Left forelimb (tissue), 1 donor: ENCODE results near the gene IGFBP6.

Experiments
- DNase-seq: peaks from one replicate; pipeline ENCODE4 v3.0.0-alpha.2; 2018; ENCODE audit warnings: low spot score

The IGFBP6 gene

DNA sequence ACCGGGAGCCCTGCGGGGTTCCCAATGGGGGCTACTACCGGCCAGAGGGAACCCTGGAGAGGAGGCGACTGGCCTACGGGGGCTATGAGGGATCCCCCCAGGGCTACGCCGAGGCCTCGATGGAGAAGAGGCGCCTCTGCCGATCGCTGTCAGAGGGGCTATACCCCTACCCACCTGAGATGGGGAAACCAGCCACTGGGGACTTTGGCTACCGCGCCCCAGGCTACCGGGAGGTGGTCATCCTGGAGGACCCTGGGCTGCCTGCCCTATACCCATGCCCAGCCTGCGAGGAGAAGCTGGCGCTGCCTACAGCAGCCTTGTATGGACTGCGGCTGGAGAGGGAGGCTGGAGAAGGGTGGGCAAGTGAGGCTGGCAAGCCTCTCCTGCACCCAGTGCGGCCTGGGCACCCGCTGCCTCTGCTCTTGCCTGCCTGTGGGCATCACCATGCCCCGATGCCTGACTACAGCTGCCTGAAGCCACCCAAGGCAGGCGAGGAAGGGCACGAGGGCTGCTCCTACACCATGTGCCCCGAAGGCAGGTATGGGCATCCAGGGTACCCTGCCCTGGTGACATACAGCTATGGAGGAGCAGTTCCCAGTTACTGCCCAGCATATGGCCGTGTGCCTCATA, 37.9 kb upstream of the IGFBP6 start:
- DNase-seq: no peak

DNA sequence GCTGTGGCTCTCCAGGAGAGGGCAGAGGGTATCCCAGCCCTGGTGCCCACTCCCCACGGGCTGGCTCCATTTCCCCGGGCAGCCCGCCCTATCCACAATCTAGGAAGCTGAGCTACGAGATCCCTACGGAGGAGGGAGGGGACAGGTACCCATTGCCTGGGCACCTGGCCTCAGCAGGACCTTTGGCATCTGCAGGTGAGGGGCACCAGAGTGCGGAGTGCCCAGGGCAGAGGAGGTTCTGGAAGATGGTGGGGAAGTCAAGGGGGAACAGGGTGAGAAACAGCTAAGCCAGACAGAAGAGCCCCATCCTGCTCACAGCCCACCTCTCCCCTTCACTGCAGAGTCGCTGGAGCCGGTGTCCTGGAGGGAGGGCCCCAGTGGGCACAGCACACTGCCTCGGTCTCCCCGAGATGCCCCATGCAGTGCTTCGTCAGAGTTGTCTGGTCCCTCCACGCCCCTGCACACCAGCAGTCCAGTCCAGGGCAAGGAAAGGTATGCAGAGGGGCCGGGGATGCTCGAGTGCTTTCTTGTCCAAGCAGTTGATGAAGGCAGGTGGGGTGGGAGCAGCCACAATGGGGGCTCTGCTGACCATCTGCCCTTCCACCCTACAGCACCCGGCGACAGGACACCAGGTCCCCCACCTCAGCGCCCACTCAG, 37.3 kb upstream of the IGFBP6 start:
- DNase-seq: peak; percentile 66

DNA sequence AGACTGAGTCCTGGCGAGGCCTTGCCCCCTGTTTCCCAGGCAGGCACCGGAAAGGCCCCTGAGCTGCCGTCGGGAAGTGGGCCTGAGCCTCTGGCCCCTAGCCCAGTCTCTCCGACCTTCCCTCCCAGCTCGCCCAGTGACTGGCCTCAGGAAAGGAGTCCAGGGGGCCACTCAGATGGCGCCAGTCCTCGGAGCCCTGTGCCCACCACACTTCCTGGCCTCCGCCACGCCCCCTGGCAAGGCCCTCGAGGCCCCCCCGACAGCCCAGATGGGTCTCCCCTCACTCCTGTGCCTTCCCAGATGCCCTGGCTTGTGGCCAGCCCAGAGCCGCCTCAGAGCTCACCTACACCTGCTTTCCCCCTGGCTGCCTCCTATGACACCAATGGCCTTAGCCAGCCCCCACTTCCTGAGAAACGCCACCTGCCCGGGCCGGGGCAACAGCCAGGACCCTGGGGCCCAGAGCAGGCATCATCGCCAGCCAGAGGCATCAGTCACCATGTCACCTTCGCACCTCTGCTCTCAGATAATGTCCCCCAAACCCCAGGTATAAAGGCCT, 36.7 kb upstream of the IGFBP6 start:
- no peak for DNase-seq

DNA sequence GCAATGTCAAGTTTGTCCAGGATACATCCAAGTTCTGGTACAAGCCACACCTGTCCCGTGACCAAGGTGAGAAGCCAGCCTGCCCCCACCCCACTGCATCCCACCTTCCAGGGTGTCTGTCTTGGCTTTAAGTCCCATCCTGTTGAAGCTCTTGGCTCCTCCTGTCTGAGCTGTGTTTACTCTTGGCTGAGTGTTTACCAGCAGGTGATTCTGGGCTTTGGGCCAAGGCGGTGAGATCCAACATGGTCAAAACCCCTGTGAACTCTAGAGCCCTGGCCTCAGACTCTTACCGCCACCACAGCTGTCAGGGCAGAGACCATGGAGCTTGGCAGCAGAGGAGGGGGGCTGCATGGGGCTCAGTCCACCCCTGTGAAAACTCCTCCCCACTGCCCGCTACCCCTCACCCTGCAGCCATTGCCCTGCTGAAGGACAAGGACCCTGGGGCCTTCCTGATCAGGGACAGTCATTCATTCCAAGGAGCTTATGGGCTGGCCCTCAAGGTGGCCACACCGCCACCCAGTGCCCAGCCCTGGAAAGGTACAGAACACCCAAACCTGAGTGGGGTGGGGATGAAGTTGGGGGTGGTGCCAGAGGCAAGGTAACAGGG, 36.0 kb upstream of the IGFBP6 start:
- no peak for DNase-seq

DNA sequence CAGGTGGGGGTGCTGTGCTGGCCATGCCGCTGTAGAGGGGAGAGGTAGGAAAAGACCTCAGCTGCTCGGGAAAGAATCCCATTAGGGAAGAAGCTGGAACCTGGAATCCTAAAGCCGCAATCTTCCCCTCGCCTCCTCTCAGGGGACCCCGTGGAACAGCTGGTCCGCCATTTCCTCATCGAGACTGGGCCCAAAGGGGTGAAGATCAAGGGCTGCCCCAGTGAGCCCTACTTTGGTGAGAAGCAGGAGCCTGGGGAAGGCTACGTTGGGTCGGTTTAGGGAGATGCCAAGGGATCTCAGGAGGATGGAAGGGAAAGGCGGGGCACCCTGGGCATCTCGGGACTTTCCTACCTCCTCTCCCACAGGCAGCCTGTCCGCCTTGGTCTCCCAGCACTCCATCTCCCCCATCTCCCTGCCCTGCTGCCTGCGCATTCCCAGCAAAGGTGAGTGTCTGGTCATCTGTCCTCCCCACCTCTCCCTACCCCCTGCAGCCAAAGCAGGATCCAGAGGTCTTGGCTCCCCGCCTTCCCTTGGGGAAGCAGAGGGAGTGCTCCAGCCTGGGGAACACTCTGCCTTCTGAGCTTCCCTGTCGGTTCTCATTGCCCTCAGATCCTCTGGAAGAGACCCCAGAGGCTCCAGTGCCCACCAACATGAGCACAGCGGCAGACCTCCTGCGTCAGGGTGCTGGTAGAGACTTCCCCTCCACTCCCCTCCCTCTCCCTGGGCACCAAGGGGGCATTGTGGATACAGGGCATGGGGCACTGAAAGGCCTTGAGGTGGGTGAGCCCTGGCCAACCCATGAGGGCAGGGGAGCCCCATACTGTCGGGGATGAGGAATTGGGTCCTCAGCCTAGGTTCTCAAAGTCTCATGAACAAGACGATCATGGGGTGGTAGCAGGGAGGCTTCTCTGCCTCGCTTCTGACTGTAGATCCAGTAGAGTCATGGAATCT, 35.2 kb upstream of the IGFBP6 start:
- DNase-seq: no peak

DNA sequence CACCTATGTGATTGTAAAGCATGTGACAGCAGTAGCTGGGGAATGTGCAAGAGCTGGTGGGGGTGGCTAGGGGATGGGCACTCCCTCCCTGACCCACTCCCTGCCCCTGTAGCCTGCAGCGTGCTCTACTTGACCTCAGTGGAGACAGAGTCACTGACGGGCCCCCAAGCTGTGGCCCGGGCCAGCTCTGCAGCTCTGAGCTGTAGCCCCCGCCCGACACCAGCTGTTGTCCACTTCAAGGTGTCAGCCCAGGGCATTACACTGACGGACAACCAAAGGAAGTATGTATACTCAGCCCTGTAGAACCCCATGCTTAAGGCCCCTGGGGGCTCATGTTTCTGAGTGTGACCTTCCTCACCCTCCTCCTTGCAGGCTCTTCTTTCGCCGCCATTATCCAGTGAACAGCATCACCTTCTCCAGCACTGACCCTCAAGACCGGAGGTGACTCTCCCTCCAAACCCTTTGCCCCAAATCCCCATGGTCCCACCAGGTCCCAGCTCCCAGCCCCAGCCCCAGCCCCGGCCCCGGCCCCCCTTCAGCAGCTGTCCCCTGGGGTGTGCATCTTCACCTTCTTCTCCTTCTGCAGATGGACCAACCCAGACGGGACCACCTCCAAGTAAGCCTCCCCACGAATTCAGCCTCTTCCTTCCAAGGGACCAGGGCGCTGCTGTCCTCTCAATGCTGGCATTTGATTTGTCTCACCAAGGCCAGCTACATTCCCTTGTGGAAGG, 34.3 kb upstream of the IGFBP6 start:
- peak; percentile 50 for DNase-seq

DNA sequence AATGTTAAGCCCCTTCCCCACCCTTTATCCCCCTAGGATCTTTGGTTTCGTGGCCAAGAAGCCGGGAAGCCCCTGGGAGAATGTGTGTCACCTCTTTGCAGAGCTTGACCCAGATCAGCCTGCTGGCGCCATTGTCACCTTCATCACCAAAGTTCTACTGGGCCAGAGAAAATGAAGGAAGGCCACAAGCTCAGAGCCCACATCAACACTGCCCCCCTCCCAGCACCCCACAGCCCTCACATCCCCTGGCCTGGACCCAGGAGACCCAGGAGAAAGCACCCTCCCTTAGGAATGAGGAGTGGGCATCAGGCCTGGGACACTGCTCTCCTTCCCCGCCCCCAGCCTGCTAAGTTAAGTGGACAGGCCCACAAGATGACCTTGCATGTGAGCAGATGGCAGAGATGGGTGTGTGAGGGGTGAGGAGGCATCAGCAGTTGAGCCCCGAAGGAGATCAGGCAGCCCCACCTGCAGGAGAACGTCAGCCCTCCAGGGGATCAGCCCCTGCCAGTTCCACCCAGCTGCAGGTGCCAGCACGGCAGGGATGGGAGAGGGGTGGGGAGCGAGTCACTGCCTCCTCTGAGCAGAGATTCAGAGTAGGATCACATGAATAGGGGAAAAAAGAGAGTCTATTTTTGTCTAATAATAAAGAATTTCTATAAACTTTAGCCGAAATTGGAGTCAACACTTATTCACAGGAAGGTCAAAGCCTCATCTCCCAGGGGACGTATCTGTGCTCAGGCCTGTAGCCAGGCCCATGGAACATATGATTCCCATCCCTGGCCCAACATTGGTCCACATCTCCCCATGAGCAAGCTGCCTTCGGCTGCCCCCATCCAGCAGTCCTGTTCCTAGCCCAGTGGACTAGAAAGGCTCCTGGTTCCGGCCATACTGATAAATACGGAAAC, 33.5 kb upstream of the IGFBP6 start:
- peak; percentile 67 for DNase-seq

DNA sequence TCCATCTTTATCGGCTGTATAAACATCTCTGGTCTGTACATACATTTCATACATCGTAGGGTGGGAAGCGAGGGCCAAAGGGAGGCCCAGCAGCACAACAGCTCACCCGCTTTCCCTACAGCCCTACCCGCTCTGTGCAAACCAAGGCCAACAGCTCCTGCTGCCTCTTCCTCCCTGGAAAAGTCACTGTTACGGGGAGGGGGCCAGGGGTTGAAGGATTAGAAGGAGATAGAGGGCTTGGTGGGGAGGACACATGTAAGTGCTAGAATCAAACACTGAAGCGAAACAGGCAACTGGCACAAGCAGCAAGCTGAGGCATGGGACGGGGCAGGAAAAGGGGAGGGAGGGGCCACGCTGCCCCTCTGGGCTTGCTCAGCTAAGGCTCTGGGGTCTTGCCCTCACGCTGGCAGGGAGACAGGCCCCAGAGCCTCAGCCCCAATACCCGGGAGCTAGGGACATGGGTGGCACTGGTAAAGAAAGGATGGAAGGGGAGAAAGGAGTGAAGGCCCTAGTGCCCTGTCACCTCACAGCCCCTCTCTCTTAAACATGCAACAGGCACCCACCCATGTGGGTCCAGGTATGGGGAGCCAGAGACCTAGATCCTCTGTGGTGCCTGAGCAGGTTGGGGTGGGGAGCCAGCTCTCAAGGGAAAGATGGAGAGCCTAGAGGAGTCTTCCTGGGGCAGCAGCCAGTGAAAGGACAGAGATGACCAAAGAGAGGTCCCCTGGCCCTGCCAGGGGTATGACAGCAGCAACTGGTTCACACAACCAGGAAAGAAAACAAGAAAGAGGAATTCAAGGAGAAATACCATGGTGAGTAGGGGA, 32.6 kb upstream of the IGFBP6 start:
- DNase-seq: peak; percentile 64

DNA sequence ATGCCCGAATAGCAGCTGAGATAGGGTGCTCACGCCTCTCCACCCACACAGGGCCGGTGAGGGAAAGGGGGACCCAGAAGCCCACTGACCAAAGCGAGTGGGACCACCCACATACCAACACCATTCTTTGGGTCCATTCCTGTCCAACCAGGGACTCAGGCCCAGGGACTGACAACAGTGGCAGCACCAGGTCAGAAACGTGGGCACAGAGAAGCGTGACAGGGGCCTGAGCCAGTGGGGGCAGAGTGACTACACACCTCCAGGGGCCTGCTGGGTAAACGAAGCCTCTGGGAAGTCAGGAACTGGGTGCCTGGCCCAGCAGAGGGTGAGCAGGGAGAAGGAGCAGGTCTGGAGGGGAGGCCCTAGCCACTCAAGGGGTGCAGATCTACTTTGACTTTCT, 32.0 kb upstream of the IGFBP6 start:
- DNase-seq: peak; percentile 61

DNA sequence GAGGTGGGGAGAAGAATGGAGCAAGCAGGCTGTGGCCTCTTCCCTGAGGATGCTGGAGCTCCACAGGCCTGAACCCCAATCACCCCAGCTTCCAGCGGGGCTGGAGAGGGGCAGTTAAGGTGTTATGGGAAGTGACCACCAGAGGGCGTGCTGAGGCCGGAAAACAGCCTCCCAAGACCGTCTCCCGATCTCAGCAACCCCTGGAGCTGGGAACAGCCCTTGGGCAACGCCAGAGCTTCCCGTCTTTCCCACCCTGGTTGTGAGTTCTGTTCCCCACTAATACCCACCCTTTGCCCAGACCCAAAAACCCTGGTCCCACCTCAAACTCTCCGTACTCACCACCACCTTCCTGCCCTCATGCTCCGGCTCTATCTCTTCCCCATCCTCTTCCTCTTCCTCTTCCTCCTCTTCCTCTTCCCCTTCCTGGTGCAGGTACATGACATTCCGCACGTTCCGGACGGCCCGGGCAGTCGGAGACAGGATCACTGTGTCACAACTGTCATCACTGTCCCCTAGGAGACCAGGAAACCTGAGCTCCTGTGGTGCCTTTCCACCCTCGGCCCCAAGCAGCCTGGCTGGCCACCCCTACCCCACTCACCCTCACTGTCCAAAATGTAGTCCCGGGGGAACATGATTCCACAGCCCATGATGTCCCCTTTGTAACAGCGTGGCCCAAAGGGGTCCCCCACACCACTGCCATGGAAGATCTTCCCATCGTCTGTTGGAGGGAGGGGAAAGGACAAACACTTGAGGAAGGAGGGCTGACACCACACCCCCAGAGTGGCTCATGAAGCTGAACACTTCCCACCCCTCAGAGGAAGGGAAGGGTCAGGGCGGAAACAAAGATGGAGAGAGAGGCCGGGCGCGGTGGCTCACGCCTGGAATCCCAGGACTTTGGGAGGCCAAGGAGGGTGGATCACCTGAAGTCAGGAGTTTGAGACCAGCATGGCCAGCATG, 31.2 kb upstream of the IGFBP6 start:
- peak; percentile 88 for DNase-seq

DNA sequence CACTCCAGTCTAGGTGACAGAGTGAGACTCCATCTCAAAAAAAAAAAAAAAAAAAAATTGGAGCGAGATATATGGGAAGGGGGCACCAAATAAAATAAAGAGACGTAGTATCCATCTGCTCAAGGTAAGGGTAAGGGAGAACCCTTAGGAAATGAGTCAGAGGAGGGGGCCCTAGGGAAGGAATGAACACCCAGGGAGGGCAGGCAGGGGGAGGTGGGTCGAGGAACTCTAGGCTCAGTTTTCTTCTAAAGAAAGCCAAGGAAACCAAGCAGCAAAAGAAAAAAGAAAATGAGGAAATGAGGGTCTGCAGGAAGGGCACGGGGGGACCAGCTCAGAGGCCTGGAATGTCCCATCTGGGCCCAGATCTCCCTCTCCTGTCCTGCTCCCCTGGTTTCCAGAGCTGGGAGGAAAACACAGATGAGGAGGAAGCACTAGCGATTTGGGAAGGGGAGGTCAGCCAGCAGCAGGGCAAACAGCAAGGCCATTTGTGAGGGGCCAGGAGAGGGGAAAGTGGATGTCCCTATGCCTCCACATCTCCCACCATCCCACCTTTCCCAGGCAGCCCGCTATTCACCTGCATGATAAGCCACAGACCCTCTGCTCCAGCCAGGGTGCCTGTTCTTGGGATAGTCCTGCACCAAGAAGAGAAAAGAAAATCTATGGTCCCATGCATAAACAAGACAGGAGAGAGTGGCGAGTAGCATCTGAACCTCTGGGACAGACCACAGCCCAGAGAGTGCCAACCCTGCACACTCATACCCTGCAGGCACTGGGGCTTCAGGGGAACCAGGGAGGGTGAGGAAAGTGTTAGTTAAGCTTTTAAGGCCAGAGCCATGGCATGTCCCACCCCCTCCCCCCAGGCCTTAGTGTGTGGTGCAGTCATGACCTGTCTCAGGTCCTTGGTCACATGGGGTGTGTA, 30.1 kb upstream of the IGFBP6 start:
- no peak for DNase-seq

DNA sequence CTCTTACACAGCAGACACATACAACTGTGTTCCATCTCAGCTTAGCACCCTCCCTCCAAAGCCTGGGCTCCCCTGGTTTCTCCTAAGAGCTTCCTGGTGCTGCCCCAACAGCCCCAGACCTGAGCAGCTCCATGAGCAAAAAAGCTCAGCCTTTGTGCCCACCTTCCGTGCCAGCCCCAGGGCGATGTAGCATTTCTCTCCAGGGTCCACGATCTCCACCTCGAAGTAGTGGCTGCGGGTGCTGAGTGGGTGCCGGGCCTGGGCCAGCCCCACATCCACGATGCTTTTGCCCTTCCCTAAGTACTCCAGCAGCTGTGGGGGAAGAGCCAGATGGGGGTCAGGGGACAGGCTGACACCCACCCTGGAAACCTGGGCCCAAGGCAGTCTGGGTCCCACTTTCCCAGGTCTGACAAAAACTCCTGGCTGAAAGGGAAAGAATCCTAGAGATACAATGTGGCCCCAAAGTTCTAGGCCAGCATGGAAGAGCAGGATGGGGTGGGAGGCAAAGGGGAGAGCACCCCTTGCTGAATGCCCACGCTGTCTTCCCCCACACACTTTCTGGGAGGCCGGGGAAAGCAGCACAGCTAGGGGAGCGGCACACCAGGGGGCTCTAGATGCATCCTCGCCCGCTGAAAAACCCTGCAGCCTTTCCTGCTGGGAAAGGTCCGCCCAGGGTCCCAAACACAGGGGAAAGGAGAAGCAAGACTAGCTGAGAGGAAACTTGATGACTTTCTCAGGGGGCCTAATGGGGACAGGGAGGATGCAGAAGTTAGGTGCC, 29.3 kb upstream of the IGFBP6 start:
- DNase-seq: no peak

DNA sequence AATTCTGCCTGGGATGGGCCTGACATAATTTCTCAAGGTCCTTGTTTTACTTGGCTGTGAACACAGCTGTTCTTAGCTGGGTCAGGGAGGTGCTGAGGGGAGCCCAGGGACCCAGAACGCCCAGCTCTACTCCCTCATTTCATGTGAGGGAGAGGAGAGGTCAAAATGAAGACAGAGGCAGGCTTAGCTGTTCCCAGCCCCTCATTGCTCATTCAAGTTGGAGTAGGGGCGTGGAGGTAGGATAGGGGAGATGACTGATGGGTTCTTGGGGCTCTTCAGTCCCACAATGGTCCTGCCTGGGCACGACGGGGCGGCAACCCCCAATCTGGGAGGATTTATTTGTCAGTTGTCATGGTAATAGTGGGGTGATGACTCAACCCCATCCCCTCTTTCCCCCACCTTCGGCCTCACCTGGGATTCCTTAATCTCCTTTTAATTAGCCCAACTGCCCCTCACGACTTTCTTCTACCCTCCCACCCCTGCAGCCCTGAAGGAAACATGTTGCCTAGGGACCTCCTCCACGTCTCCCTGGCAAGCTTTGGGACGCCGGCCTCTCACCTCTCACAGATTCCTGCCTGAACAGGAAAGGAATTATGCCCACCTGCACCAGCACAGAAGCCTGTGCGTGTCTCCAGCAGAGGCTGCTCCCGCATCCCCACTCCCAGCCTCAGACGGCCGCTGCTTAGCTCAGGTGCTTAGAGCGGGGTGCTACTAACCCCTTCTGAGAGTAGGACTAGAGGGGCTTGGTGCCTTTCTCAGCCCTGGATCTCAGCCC, 28.5 kb upstream of the IGFBP6 start:
- no peak for DNase-seq

DNA sequence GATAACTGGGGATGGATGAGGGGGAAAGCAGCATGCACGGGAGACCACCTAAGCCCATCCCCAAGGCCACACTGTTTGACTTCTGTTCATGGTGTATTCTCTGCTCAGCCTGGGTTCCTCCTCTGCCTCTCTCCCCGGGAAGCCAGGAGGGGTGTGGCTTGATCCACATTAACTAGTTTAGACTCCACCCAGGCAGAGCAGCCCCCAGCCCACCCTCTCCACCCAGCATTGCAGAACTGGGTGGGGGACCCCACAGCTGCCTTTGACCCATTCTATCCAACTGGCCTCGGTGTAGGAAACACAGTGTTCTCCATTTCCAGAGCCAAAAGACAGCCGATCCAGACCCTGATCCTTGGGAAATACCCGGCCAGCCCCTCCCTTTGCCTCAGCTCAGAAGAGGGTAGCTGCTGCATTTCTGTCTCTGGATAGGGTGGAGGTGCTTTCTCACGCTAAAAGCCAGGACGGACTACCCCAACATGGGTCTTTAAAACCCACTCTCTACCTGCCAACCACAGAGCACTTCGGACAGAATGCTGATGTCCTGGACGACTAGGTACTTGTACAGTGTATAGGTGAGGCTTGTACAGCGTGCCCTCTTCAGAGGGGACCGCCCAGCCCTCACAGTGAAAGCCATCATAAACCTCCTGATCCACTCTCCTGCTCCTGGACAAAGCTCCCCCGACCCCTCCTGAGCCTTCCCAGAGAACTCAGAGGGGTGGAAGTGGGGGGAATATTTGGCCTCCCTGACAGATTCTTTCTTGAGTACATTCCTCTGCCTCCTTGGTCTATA, 27.7 kb upstream of the IGFBP6 start:
- DNase-seq: peak; percentile 77
